ENCODE results near the gene NOP9. TPM values are rescaled to one million over a fixed set of nuclear protein-coding genes. Genes with fewer than 3 reads are reported as not detected.

The NOP9 gene
- total RNA-seq, 1 experiment from 2014 or later, result 29.8 TPM

DNA sequence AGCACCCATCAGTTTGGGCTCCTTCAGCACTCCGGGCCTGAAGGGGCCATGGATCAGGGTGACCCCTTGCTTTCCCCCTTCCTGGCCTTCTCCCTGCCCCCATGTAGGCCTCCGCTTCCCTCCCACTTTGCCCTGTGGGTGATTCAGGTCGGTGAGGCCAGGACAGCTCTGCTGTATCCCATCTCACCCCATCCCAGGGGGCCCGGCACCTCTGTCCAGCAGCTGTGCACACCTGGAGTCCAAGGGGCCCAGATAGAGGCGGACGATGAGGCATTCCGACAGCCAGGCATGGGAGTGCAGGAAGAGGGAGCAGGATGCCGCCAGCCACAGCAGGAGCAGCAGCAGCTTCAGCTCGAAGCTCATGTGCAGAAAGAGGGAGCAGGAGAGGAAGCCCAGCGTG is 23.0 kb downstream of the NOP9 start:
- Mint-ChIP-seq H3K27me3 (ENCODE audit: insufficient read depth, unreplicated experiment) (peaks cover 23% of the 10 kb centered on the region), H3K9me3 (ENCODE audit: unreplicated experiment) (no peaks in the 10 kb centered on the region), H3K4me1 (ENCODE audit: insufficient read depth, unreplicated experiment) (peaks cover under 1% of the 10 kb centered on the region), H3K27ac (ENCODE audit: low read depth, unreplicated experiment) (no peak overlapping the region), H3K36me3 (ENCODE audit: insufficient read depth, unreplicated experiment) (peaks cover 4% of the 10 kb centered on the region), H3K4me3 (ENCODE audit: unreplicated experiment) (no peak overlapping the region)
- intact Hi-C loops (cut with micrococcal nuclease), result no loop called here
- no peak for DNase-seq (ENCODE audit: unreplicated experiment)
- TF ChIP-seq, protein P1, sequence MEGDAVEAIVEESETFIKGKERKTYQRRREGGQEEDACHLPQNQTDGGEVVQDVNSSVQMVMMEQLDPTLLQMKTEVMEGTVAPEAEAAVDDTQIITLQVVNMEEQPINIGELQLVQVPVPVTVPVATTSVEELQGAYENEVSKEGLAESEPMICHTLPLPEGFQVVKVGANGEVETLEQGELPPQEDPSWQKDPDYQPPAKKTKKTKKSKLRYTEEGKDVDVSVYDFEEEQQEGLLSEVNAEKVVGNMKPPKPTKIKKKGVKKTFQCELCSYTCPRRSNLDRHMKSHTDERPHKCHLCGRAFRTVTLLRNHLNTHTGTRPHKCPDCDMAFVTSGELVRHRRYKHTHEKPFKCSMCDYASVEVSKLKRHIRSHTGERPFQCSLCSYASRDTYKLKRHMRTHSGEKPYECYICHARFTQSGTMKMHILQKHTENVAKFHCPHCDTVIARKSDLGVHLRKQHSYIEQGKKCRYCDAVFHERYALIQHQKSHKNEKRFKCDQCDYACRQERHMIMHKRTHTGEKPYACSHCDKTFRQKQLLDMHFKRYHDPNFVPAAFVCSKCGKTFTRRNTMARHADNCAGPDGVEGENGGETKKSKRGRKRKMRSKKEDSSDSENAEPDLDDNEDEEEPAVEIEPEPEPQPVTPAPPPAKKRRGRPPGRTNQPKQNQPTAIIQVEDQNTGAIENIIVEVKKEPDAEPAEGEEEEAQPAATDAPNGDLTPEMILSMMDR (IDR thresholded peaks at IDR 0.05; ENCODE audit: unreplicated experiment), result no peak
- BruUV-seq (replicated peaks), result no TSS peak
- ChIA-PET CTCF (interaction anchor here (0.6 to 3.4 kb wide), 10 partner anchors 9 to 182 kb away, joined by 3 to 13 read pairs (median 4); partner anchors contain the start of genes CIDEB, LTB4R and LTB4R2), POLR2A (no interaction called here)

DNA sequence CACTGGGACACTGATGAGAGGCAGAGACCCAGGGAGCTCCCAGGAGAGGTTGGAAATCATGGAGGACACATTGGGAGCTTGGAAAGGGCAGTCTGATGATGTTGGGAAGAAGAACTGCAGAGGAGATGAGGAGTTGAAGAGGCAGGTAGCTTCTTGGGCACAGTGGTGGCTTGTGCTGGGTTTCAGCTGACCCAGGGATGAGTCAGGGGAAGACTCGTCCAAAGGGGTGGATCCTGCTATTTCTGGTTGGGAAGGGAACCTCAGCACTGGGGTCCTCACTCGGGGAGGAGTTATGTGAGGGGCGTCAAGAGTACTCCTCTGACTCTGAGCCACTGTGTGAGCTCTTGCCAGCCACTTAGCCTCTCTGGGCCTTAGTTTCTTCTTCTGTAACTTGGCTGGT is 23.7 kb downstream of the NOP9 start:
- no TSS peak for BruUV-seq (replicated peaks)
- peaks cover 4% of the 10 kb centered on the region for H3K36me3 Mint-ChIP-seq (ENCODE audit: insufficient read depth, unreplicated experiment)

DNA sequence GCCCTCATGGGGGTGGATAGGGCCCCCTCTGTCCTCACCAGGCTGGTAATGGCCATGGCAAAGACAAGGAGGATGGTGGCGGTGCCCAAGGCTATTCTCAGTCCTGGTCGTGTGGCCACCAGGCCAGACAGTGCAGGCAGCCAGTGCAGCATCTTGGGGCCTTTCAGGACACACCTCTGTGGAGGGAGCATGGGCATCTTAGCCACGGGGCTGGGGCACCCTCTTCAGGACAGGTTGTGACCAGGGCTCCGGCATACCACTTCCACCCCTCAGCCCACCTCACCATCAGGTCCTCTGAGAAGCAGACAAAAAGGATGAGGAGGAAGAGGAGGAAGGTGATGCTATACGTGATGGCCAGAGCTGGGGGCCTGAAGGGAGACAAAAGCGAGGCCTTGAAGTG is 24.4 kb downstream of the NOP9 start:
- DNase-seq (ENCODE audit: unreplicated experiment), result no peak
- ChIA-PET POLR2A (no interaction called here), CTCF (interaction anchor here (0.6 to 3.4 kb wide), 7 partner anchors 9 to 117 kb away, joined by 3 to 25 read pairs (median 6); partner anchors contain the start of genes LTB4R and LTB4R2)
- intact Hi-C loops (cut with micrococcal nuclease), result no loop called here
- Mint-ChIP-seq H3K27ac (ENCODE audit: low read depth, unreplicated experiment) (no peak overlapping the region), H3K4me1 (ENCODE audit: insufficient read depth, unreplicated experiment) (no peaks in the 10 kb centered on the region), H3K36me3 (ENCODE audit: insufficient read depth, unreplicated experiment) (peaks cover 1% of the 10 kb centered on the region), H3K9me3 (ENCODE audit: unreplicated experiment) (no peaks in the 10 kb centered on the region), H3K4me3 (ENCODE audit: unreplicated experiment) (no peak overlapping the region), H3K27me3 (ENCODE audit: insufficient read depth, unreplicated experiment) (peaks cover 17% of the 10 kb centered on the region)
- BruUV-seq (replicated peaks), result no TSS peak
- TF ChIP-seq, protein P1 (IDR thresholded peaks at IDR 0.05; ENCODE audit: unreplicated experiment), result no peak

More for the DNA sequence above, 23.7 kb downstream of the NOP9 start:
- ChIA-PET POLR2A (no interaction called here), CTCF (interaction anchor here (0.5 to 3.4 kb wide), 9 partner anchors 9 to 118 kb away, joined by 3 to 13 read pairs (median 4); partner anchors contain the start of genes ADCY4, LTB4R and LTB4R2)
- H3K4me1 Mint-ChIP-seq (ENCODE audit: insufficient read depth, unreplicated experiment), result no peaks in the 10 kb centered on the region
- H3K9me3 Mint-ChIP-seq (ENCODE audit: unreplicated experiment), result no peaks in the 10 kb centered on the region
- H3K4me3 Mint-ChIP-seq (ENCODE audit: unreplicated experiment), result no peak overlapping the region
- TF ChIP-seq, protein P1 (IDR thresholded peaks at IDR 0.05; ENCODE audit: unreplicated experiment), result no peak
- intact Hi-C loops (cut with micrococcal nuclease), result no loop called here
- no peak for DNase-seq (ENCODE audit: unreplicated experiment)
- no peak overlapping the region for H3K27ac Mint-ChIP-seq (ENCODE audit: low read depth, unreplicated experiment)
- peaks cover 23% of the 10 kb centered on the region for H3K27me3 Mint-ChIP-seq (ENCODE audit: insufficient read depth, unreplicated experiment)

DNA sequence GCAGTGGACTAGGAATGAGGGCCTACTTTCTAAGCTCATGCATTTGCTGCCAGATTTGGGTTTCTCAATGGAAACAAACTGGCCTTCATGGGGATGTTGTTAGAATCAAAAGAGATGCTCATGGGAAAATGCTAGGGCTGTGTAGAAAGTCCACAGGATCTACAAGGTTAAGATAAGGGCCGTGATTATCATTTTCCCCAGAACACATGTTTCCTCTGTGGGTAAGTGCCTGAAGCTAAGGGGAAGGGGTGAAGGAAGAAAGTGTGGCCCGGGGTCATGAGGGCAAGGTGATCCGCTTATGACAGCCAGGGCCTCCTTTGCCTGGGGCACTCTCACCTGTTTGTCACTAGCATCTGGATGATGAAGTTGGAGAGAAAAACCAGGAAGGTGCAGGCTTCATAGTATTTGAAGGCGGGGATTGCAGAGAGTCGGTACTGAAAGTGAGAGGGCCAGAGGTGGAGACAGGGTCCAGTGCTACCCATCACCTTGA is 25.4 kb downstream of the NOP9 start:
- intact Hi-C loops (cut with micrococcal nuclease), result no loop called here
- Mint-ChIP-seq H3K4me3 (ENCODE audit: unreplicated experiment) (no peak overlapping the region), H3K9me3 (ENCODE audit: unreplicated experiment) (no peaks in the 10 kb centered on the region)

More for the DNA sequence above, 25.4 kb downstream of the NOP9 start:
- H3K4me1 Mint-ChIP-seq (ENCODE audit: insufficient read depth, unreplicated experiment), result no peaks in the 10 kb centered on the region
- CTCF ChIA-PET, result interaction anchor here (0.8 to 3.4 kb wide), 10 partner anchors 8 to 116 kb away, joined by 3 to 25 read pairs (median 4); partner anchors contain the start of genes CIDEB, LTB4R and LTB4R2
- TF ChIP-seq, protein P1 (IDR thresholded peaks at IDR 0.05; ENCODE audit: unreplicated experiment), result no peak
- peaks cover 6% of the 10 kb centered on the region for H3K27me3 Mint-ChIP-seq (ENCODE audit: insufficient read depth, unreplicated experiment)
- POLR2A ChIA-PET, result interaction anchor here (0.6 kb wide), 1 partner anchor 12 kb away, joined by 3 read pairs; no protein-coding TSS in a partner anchor
- no TSS peak for BruUV-seq (replicated peaks)
- DNase-seq (ENCODE audit: unreplicated experiment), result no peak
- no peaks in the 10 kb centered on the region for H3K36me3 Mint-ChIP-seq (ENCODE audit: insufficient read depth, unreplicated experiment)
- H3K27ac Mint-ChIP-seq (ENCODE audit: low read depth, unreplicated experiment), result no peak overlapping the region
